Measurements from ENCODE around the gene HTR2C. TPM values are rescaled to one million over a fixed set of nuclear protein-coding genes. Genes with fewer than 3 reads are reported as not detected.

The HTR2C gene
- total RNA-seq, 1 experiment from 2014 or later: 1.7 TPM

DNA sequence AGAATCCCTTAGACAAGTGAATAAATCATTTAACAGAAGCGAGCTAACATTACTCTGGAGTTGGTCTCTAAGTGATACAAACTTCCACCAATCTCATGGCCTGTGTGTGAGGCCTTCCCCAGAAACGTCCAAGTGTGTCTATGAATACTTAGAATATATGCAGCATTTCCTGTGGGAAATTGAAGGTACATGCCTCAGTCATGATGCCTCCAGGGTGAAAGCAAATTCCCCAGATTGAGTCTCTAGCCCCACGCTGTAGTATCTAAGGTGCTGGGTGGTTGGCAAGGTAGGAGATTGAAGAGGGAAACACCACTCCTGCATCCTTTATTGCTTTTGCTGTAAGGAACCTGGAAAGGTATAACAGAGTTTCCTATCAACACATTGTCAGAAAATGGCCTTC, 319.7 kb downstream of the HTR2C start:
- CTCF ChIA-PET: no interaction called here
- no peak for TF ChIP-seq TP53 (CRISPR knock-in tag; IDR thresholded peaks at IDR 0.05)
- Mint-ChIP-seq H3K36me3 (no peaks in the 10 kb centered on the region), H3K27ac (no peak overlapping the region), H3K4me1 (peaks cover 38% of the 10 kb centered on the region), H3K27me3 (ENCODE audit: low read depth) (peaks cover 8% of the 10 kb centered on the region), H3K4me3 (no peak overlapping the region), H3K9me3 (no peaks in the 10 kb centered on the region)
- POLR2A ChIA-PET: no interaction called here
- ATAC-seq: no peak
- DNase-seq (ENCODE audit: low spot score): no peak

DNA sequence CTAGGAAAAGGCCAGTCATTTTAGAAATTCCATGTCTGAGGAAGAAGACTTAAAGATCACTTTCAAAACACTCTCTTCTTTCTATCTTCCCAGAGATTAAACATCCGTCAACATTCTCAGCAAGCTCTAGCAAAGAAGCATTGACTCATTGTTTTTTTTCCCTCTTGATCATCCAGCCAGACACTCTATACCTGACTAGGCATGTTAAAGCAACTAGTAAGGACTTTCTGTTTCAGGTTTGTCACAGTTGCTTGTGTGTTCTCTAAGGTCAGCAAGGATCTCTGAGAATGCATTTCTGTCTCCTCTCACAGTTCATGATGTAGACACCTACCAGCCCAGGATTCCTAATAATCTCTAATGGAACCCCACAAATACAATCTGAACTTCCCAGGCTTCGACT, 321.4 kb downstream of the HTR2C start:
- TF ChIP-seq, protein P1, sequence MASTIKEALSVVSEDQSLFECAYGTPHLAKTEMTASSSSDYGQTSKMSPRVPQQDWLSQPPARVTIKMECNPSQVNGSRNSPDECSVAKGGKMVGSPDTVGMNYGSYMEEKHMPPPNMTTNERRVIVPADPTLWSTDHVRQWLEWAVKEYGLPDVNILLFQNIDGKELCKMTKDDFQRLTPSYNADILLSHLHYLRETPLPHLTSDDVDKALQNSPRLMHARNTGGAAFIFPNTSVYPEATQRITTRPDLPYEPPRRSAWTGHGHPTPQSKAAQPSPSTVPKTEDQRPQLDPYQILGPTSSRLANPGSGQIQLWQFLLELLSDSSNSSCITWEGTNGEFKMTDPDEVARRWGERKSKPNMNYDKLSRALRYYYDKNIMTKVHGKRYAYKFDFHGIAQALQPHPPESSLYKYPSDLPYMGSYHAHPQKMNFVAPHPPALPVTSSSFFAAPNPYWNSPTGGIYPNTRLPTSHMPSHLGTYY (CRISPR knock-in tag; IDR thresholded peaks at IDR 0.05): no peak
- Mint-ChIP-seq H3K4me3 (no peak overlapping the region), H3K9me3 (no peaks in the 10 kb centered on the region), H3K27ac (no peak overlapping the region), H3K4me1 (peaks cover 43% of the 10 kb centered on the region), H3K36me3 (no peaks in the 10 kb centered on the region), H3K27me3 (ENCODE audit: low read depth) (peaks cover 8% of the 10 kb centered on the region)
- no peak for ATAC-seq
- ChIA-PET POLR2A (no interaction called here), CTCF (no interaction called here)
- DNase-seq (ENCODE audit: low spot score): no peak

DNA sequence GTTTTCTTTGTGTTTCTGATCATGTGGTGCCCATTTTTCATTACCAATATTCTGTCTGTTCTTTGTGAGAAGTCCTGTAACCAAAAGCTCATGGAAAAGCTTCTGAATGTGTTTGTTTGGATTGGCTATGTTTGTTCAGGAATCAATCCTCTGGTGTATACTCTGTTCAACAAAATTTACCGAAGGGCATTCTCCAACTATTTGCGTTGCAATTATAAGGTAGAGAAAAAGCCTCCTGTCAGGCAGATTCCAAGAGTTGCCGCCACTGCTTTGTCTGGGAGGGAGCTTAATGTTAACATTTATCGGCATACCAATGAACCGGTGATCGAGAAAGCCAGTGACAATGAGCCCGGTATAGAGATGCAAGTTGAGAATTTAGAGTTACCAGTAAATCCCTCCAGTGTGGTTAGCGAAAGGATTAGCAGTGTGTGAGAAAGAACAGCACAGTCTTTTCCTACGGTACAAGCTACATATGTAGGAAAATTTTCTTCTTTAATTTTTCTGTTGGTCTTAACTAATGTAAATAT, 323.2 kb downstream of the HTR2C start:
- ATAC-seq (peak; percentile 96), DNase-seq (ENCODE audit: low spot score) (no peak)
- Mint-ChIP-seq H3K9me3 (no peaks in the 10 kb centered on the region), H3K4me3 (peak overlapping the region; percentile 54), H3K27me3 (ENCODE audit: low read depth) (peaks cover 8% of the 10 kb centered on the region), H3K36me3 (no peaks in the 10 kb centered on the region), H3K27ac (peak overlapping the region; percentile 87), H3K4me1 (peaks cover 39% of the 10 kb centered on the region)
- POLR2A ChIA-PET: no interaction called here
- CTCF ChIA-PET: no interaction called here
- TF ChIP-seq NFE2L1 (CRISPR knock-in tag; IDR thresholded peaks at IDR 0.05) (no peak), NR1H2 (CRISPR knock-in tag; IDR thresholded peaks at IDR 0.05) (no peak), ZNF416 (CRISPR knock-in tag; IDR thresholded peaks at IDR 0.05) (no peak), ESRRA (CRISPR knock-in tag; IDR thresholded peaks at IDR 0.05; ENCODE audit: borderline replicate concordance) (no peak), MXD4 (CRISPR knock-in tag; IDR thresholded peaks at IDR 0.05; ENCODE audit: borderline replicate concordance) (no peak), ZNF396 (CRISPR knock-in tag; IDR thresholded peaks at IDR 0.05; ENCODE audit: borderline replicate concordance) (no peak), SP1 (CRISPR knock-in tag; conservative IDR thresholded peaks at IDR 0.05) (no peak), NR2C2 (CRISPR knock-in tag; IDR thresholded peaks at IDR 0.05) (no peak), CREM (CRISPR knock-in tag; IDR thresholded peaks at IDR 0.05) (no peak), ZNF317 (CRISPR knock-in tag; IDR thresholded peaks at IDR 0.05; ENCODE audit: borderline replicate concordance, low read depth) (no peak), ZNF138 (CRISPR knock-in tag; conservative IDR thresholded peaks at IDR 0.05) (no peak)
- TF ChIP-seq, protein P1 (CRISPR knock-in tag; IDR thresholded peaks at IDR 0.05): no peak
- TF ChIP-seq, protein P2, sequence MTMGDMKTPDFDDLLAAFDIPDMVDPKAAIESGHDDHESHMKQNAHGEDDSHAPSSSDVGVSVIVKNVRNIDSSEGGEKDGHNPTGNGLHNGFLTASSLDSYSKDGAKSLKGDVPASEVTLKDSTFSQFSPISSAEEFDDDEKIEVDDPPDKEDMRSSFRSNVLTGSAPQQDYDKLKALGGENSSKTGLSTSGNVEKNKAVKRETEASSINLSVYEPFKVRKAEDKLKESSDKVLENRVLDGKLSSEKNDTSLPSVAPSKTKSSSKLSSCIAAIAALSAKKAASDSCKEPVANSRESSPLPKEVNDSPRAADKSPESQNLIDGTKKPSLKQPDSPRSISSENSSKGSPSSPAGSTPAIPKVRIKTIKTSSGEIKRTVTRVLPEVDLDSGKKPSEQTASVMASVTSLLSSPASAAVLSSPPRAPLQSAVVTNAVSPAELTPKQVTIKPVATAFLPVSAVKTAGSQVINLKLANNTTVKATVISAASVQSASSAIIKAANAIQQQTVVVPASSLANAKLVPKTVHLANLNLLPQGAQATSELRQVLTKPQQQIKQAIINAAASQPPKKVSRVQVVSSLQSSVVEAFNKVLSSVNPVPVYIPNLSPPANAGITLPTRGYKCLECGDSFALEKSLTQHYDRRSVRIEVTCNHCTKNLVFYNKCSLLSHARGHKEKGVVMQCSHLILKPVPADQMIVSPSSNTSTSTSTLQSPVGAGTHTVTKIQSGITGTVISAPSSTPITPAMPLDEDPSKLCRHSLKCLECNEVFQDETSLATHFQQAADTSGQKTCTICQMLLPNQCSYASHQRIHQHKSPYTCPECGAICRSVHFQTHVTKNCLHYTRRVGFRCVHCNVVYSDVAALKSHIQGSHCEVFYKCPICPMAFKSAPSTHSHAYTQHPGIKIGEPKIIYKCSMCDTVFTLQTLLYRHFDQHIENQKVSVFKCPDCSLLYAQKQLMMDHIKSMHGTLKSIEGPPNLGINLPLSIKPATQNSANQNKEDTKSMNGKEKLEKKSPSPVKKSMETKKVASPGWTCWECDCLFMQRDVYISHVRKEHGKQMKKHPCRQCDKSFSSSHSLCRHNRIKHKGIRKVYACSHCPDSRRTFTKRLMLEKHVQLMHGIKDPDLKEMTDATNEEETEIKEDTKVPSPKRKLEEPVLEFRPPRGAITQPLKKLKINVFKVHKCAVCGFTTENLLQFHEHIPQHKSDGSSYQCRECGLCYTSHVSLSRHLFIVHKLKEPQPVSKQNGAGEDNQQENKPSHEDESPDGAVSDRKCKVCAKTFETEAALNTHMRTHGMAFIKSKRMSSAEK (CRISPR knock-in tag; IDR thresholded peaks at IDR 0.05; ENCODE audit: borderline replicate concordance): no peak
- TF ChIP-seq, protein P3, sequence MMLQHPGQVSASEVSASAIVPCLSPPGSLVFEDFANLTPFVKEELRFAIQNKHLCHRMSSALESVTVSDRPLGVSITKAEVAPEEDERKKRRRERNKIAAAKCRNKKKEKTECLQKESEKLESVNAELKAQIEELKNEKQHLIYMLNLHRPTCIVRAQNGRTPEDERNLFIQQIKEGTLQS (CRISPR knock-in tag; conservative IDR thresholded peaks at IDR 0.05): no peak
- TF ChIP-seq, protein P4, sequence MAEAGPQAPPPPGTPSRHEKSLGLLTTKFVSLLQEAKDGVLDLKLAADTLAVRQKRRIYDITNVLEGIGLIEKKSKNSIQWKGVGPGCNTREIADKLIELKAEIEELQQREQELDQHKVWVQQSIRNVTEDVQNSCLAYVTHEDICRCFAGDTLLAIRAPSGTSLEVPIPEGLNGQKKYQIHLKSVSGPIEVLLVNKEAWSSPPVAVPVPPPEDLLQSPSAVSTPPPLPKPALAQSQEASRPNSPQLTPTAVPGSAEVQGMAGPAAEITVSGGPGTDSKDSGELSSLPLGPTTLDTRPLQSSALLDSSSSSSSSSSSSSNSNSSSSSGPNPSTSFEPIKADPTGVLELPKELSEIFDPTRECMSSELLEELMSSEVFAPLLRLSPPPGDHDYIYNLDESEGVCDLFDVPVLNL (CRISPR knock-in tag; IDR thresholded peaks at IDR 0.05; ENCODE audit: borderline replicate concordance, low read depth): no peak
- TF ChIP-seq, protein P5, sequence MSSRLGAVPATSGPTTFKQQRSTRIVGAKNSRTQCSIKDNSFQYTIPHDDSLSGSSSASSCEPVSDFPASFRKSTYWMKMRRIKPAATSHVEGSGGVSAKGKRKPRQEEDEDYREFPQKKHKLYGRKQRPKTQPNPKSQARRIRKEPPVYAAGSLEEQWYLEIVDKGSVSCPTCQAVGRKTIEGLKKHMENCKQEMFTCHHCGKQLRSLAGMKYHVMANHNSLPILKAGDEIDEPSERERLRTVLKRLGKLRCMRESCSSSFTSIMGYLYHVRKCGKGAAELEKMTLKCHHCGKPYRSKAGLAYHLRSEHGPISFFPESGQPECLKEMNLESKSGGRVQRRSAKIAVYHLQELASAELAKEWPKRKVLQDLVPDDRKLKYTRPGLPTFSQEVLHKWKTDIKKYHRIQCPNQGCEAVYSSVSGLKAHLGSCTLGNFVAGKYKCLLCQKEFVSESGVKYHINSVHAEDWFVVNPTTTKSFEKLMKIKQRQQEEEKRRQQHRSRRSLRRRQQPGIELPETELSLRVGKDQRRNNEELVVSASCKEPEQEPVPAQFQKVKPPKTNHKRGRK (CRISPR knock-in tag; IDR thresholded peaks at IDR 0.05; ENCODE audit: borderline replicate concordance): no peak

Data from WTC11 (cell line).